Stimulated activated CD4-positive, alpha-beta T cell treated with anti-CD3 and anti-CD28 coated beads, Interleukin-1b, Interleukin-23, amount 100 ng/mL, for 48 hours (primary cell): ENCODE measurements around the gene CSF1R.

Experiments
- DNase-seq: peaks from one replicate; pipeline ENCODE4 v3.0.0-alpha.2; 2020

Gene CSF1R

DNA sequence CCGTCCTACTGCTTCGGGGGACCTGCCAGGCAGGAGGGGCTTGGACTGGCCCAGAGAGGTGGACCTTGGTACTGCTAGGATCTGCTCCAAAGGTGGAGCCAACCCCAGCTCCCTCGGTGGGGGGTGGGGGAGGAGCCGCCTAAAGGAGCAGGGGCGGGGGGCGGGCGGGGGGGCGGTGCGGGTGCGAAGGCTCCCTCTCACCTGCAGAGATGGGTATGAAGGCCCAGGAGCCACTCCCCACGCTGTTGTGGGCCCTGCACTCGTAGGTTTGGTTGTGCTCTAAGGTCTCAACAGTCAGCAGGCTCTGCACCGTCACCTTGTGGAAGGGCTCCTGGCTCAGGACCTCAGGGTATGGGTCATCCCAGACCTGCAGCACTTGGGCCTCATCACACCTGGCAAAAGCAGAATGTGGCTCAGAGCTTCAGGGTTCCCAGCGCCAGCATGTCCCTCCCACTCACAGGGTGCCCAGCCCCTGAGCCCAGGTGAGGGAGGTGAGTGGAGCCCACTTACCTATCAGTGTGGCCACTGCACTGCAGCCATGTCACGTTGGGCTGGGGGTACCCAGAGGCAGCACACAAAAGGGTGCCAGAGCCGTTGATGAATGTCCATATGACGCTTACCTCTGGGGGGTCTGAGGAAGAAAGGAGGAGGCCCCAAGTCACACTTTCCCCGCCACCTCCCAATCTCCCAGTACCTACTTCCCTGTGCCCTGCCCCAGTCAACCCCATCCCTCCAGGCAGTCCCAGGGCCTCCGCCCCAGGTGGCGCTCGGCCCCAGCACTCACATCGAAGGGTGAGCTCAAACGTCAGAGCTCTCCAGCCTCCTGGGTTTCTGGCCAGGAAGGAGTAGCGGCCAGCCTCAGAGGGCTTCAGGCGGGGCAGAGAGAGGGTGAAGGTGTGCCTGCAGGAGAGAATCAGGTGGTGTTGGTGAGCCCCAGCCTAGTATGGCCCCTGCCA lies 16.4 kb downstream of the CSF1R start:
- DNase-seq = no peak

DNA sequence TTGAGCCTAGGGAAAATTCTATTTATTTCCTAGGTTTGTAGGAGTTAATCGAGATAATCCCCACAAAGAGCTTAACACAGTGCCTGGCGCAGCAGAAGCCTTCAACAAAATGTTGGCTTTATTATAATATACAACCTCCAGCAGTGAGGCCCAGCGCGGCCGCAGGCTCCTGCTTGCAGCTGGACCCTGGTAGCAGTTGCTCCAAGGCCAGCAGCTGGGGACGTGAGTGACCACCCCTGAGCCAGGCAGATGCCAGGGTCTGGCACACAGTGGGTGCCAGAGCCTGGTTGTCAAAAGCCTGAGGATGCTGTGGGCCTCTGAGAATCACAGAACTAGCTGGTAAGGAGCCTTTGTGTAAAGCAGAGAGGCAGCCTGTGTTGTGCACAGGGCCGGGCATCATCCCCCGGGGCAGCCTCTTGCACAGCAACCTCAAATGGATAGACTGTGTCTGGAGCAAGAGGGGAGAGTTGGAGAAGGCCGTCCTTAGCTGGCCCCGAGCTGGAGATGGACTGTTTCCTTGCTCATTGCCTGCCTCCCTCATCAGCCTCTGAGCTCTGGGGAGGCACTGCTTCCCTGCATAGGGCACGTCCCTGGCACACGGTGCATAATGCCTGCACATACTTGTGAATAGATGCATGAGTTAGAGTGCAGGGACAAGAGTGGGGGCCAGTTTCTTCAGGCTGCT lies 17.3 kb downstream of the CSF1R start:
- DNase-seq = no peak

DNA sequence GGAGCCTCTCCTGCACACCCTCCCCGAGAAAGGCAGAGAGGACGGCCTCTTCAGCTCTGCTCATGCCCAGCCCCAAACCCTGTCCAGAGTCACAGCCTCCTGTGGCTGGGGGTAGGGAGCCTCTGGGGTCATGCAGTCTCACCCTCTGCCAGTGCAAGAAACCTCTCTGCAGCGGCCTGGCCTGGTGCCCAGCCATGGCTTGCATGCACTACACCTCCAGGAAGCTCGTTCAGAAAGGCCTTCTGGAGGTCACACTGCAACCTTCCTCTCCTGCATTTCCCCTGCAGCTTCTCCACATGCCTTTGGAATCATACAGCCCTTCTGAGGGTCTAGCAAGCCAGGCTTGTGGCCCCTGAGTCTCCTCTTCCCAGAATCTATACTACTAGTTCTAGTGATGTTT lies 17.9 kb downstream of the CSF1R start:
- DNase-seq = no peak

DNA sequence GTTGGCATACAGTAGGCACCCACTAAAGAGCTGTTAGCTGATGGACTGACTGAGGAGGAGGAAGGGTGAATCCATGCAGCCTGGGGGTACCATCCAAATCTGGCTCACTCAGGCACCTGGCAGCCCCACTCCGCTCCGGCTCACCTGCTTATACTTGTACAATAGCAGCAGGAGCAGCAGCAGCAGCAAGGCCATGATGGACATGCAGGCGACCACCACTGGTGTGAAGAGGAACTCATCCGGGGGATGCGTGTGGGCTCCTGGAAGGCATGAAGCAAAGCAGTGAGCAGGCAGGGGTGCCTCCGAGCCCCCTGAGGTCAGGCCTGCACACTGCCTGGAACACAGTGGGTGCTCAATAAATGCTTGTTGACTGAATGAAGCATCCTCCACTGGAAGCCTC lies 18.3 kb downstream of the CSF1R start:
- DNase-seq = no peak

DNA sequence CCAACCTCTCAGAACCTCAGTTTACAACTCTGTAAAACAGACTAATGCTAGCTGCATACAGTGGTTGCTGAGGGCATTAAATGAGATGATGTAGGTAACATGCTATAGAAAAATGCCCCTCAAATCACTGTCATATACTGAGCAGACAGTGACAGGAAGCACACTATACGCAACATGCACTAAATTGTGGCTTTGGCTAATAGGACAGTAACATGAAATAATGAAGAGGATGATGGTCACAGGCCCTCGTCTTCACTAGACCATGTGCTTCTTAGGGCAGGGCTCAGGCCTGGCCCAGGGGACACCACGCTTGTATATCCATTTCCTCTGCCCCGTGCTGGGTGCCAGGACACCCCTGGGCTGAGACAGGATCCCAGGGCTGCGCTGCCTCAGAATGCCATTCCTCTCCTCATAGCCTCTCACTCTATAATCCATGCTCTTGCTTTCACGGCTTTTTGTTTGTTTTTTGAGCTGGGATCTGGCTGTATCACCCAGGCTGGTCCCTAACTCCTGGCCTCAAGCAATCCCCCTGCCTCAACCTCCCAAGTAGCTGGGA lies 18.9 kb downstream of the CSF1R start:
- no peak for DNase-seq

DNA sequence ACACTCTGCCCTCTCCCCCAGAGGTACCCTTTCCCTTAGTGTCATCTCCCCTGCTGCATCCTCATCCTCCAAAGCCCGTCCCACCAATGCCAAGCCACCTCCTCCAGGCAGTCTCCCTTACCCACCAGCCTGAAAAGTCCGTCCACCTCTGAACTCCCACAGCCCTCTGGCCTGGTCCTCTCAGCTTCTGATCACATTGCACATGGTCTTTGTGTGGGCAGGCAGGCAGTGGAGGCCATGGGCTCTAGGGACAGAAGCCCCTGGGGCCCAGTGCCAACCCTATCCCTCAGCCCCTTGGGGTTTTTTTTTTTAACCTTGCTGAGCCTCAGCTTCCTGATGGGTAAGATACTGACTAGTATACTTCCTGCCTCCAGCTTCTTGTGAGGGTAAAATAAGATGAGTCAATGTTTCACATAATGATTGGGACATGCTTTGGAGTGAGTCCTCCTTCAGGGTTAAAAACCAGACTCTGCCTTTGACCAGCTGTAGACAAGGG lies 19.4 kb downstream of the CSF1R start:
- DNase-seq = no peak

DNA sequence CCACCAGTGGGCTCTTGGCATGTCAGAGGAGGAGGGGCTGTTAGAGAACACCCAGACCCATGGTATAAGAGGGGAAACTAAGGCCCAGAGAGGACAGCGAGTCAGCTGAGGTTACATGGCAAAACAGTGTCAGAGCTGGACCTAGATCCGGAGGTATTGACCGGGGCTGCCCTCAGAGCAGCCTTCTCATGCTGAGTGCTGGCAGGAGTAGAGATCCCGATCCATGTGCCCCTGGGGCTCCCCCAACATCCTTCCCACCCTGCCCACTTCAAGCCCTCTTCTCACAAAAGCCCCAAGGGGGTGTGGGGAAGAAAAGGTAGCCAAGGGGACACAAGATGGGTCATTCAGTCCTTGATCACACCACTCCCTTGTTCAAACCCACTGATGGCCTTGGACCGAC lies 19.9 kb downstream of the CSF1R start:
- DNase-seq = no peak

DNA sequence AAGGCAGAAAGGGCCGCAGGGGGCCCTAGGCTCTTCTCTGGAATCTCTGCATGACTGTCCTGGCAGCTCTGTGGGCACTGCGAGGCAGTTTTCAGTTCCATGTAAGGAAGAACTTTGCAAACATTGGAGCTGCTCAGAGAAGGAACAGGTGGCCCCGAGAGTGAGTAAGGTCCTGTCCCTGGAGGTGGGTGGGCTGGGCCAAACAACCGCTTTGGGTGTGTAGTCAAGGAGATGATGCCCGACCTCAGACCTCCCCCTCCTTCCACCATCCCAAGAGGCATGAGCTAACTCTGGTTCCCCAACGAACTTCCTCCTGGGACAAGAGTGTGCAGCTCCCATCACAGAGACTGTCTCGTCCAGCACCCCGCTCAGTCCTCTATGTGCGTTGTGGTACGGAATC lies 20.5 kb downstream of the CSF1R start:
- no peak for DNase-seq

DNA sequence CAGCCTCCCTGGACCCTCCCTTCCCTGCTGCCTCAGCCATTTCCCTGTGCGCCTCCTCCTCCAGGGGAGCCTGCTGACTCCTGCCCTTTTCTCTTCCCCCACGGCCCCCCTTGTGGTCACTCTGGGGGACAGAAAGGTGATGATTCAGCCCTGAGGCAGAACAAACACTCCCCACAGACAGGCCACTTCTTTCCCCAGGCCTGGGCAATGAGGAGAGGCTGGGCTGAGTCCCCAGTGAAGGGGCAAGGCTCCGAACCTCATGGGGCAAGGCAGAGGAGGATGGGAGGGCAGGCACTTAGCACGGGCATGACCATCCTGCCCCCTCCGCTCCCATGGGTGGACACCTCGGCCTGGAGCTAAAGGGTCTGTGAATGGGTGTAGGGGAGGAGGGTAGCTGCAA lies 21.0 kb downstream of the CSF1R start:
- DNase-seq = no peak

DNA sequence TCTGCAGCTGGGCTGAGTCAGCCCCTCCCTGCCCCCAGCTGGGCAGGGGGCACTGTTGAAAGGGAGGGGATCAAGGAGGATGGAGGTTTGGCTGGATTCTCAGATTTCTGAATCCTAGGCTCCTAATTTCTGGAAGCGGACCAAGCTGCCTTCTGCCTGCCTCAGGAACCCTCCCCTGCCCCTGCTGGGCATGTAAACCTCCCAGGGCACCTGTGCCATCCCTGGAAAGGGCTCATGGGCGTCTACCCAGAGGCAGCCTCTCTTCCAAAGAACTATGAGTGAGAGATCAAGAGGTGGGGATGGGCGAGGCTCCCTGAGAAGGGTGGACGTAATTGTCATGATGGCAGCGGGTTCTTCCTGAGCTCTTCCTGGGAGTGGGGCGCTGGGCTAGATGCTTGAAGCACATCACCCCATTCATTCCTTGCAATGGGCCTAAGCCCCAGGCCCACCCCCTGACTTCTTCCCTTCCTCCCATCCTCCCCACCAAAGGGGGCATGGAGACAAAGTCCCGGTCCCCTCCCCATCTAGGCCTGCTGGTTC lies 21.6 kb downstream of the CSF1R start:
- no peak for DNase-seq

DNA sequence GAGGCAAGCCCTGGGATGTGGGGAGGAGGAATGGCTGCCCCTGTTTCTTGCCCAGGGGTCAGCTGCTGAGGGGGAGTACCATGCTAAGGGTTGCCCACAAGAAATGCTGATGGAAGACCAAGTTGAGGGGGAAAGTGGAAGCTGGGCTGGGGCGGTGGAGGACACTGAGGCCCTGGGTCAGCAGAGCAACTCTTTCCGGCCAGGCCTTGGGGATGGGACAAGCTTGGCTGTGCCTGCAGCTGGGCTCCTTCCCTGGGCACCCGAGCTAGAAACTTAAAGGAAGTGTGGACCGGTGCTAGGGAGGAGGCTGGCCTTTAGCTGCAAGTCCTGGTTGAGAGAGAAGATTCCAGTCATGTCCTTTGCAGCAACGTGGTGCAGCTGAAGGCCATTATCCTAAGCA lies 22.7 kb downstream of the CSF1R start:
- DNase-seq = no peak

DNA sequence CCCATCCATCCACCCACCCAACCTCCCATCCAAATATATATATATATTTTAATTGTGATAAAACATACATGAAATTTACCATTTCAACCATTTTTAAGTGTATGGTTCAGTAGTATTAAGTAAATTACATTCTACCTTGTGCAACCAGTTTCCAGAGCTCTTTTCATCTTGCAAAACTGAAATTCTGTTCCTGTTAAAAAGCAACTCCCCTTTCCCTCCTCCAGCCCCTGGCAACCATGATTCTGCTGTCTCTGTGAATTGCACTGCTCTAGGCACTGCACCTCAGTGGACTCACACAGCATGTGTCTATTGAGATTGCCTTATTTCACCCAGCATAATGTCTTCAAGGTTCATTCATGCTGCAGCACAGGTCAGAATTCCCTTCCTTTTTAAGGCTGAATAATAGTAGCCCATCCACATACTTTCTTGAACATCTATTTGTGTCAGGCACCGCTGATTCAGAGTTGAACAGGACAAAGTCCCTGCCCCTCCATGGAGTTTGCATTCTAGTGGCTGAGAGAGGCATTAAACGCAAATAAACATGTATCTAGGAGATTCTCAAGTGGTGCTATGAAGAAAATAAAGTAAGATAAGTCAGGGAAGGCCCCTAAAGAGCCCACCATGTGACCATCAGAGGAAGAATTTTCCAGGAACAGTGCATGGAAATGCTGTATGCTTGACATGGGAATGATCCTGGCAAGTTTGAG lies 24.0 kb downstream of the CSF1R start:
- DNase-seq = no peak

DNA sequence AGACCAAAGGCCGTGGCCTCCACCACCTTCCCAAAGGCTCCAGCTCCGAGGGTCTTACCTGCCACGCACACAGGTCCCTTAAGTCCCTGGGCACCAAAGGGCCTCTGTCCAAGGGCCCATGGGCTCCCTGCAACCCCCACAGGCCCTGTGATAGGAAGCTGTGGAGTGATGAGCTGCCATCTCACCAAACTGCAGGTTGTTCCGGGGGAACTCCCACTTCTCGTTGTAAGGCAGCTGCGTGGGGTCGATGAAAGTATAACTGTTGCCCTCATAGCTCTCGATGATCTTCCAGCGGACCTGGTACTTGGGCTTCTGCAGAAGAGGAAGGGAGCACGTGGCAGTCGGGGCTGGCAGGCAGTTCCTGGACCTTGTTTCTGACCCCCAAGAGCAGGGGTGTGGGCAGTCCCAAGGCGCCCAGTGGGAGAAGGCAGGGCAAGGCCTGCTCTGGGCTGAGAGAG lies 24.8 kb downstream of the CSF1R start:
- DNase-seq = no peak

DNA sequence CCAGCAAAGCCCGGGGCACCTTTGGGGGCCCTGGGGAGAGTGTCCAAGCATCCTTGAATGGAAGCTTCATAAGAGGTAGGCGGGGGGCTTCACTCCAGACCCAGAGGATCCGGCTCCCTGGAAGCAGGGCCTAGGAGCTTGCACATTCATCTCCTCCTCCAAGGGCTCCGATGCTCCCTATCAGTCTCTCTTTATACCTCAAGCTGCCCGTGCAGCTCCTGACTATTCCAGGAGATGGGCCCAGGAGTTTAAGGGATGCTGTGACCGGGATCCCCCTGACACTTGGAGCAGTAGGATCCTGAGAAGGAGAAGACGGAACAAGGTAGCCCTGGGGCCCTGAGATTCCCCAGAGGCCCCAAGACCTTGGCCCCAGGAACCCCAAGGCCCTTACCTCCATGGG lies 25.9 kb downstream of the CSF1R start:
- no peak for DNase-seq

DNA sequence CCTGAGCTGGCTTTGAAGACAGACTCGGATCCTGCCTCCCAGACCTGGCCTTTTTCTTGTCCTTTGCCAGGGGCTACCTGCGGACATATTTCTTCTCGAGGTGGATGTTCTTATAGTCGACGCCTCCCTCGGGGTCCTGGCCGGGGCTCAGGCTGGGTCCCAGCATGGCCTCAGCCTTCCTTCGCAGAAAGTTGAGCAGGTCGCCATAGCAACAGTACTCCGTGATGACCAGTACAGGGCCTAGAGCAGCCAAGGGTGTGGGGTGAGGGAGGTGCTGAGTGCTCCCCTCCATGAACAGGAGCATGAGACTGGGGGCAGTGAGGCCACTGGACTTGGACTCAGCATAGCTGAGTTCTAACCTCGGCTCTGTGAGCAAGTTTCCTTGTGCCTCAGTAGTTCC lies 26.7 kb downstream of the CSF1R start:
- DNase-seq = no peak

DNA sequence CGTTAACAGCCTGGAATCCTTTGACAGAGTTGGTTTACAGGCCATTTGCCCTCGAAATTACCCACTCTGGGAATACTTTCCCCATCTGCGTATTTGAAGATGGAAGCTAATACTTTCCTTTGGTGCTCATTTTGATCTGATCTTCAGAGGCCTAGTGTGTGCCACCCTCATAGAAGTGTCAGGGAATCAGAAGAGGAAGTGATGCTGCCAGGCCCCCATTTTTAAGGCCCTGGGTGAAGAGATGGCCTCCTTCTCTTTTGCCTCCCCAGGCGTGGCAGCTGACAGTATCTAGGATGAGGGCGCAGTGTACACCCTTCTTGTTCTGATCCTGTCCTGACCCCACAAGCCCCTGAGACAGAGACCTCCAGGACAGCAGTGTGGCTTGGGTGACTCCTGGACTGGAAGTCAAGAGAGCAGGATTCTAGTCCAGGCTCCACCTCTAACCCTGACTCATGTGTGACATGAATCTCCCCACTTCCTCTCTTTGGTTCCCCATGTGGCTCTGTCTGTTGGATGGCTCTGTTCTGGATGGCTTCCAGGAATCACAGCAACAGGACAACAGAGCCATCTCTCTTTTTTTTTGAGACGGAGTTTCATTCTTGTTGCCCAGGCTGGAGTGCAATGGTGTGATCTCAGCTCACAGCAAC lies 27.8 kb downstream of the CSF1R start:
- DNase-seq = no peak

DNA sequence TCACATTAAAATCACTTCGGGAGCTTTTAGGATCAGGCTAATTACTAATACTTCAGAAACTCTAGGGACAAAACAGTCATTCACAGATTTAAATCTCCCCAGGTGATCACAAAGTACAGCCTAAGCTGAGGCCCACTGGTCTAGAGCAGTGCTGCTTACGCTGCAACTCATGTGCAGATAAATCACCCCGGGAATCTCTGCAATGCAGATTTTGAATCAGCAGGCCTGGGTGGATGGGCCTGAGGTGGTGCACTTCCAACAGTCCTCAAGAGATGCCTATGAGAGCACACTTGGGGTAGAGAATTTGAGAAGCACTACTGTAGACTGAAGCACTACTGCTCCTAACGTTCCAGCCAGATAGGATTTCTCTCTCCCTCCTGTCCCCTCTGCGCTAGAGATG lies 28.4 kb downstream of the CSF1R start:
- no peak for DNase-seq

DNA sequence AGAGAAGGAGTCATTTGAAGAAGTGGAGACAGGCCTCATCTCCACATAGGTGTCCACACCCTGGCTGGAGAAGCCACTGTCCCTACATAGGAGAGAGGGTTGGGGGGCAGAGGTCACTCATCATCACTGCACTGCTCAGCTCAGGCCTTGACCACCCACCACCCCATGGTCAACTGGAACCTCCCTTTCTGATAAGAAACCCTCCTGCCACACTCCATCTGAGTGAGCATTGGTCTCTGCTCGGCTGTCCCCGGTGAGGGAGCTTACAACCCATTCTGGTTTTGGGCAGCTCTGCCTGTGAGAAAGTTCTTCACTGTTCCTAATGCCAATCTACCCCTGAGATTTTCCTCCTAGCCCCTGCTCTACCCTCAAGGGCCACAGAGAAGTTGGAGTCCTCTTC lies 28.8 kb downstream of the CSF1R start:
- DNase-seq = no peak

DNA sequence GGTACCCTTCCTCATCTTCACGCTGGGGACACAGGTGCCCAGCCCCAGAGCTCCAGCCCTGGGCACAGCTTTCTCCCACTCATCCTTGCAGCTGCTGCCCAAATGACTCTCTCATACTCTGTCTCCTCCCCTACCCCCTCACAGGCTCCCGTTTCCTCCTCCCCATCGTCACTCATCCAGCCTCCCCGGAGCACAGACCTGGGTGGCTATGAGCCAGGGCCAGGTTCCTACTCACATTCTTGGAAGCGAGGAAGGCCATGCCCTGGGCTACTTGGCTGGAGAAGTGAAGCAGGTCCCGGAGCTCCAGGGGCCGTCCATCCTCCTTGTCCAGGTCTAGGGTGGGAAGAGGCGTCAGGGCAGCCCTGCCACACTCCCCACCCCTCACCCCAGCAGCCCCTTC lies 29.3 kb downstream of the CSF1R start:
- no peak for DNase-seq

DNA sequence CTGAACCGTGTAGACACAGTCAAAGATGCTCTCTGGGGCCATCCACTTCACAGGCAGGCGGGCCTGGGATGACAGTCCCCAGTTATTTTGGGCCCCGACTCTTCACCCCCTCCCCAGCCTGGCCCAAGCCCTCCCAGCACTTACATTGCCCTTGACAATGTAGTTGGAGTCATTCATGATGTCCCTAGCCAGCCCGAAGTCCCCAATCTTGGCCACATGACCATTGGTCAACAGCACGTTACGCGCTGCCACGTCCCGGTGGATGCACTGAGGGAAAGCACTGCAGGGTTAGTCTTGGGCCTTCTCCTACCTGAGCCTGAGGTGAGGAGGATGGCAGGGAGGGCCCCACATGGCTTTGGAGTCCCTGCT lies 30.3 kb downstream of the CSF1R start:
- DNase-seq = no peak

DNA sequence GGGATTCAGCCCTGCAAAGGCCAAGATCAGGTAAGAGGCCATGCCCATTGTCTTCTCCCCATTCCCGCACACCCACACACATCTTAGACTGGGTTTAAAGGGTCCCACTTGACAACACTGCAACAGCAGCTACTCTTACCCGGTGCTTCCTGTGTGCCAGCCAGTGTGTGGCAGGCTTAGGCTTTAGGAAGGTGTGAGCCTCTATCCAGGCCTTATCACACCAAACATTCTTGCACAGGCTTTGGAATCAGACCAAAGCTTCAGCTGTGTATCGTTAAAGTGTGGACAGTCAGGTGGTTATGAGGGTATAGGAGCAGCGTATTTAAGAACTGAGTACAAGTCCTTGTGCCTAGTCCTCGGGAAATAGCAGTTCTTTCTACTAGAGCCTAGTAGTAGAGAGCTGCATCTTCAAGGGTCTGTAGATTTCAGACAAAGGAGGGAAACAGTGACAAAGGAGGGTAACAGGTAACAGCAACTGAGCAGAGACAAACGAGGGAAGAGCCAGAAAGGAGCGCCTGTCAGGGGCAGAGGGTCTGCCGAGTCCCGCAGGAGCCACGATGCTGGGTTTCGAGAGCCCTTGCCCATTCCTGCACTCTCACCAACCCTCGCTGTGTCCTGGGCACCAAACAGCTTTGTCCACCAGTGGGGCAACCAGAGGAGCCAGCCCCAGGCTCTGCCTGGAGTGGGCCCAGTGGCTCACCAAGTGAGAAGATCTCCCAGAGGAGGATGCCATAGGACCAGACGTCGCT lies 30.9 kb downstream of the CSF1R start:
- no peak for DNase-seq

DNA sequence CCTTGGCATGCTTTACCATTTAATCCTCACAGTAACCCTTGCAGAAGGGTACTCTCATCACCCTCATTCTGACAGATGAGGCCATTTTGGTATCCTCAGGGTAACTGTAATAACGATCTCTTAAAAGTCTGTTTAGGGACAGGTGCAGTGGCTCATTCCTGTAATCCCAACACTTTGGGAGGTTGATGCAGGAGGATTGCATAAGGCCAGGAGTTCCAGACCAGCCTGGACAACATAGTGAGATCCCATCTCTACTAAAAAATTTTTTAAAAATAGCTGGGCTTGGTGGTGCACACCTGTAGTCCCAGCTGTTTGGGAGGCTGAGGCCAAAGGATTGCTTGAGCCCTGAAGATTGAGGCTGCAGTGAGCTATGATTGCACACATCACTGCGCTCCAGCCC lies 31.8 kb downstream of the CSF1R start:
- no peak for DNase-seq
